ENCODE results near the gene WWOX.

WWOX gene

GRCh38 chr16:78183437-78184237 is 84.2 kb downstream of the WWOX start:
- Histone ChIP-seq H3K9ac (ENCODE audit: low read depth in 1 of 2, low read length in 2 of 2) (peak overlapping the region in 1 of 2 donors; percentile 48), H3K27me3 (ENCODE audit: control insufficient read depth in 2 of 2, insufficient read depth in 2 of 2, low read length in 2 of 2) (peaks cover 6 to 12% of the 10 kb centered on the region in 2 donors), H3K36me3 (ENCODE audit: control insufficient read depth in 2 of 2, insufficient read depth in 2 of 2, low read length in 2 of 2) (no peaks in the 10 kb centered on the region), H3K9me3 (ENCODE audit: control insufficient read depth in 2 of 2, low read length in 2 of 2) (no peaks in the 10 kb centered on the region), H3K4me1 (ENCODE audit: control insufficient read depth in 2 of 2, insufficient read depth in 2 of 2, low read length in 2 of 2) (peaks cover 10 to 11% of the 10 kb centered on the region in 2 donors), H3K27ac (ENCODE audit: low read depth in 2 of 2, low read length in 2 of 2) (peak overlapping the region in 1 of 2 donors; percentile 40), H3K4me3 (ENCODE audit: low read length in 2 of 2) (peak overlapping the region in 1 of 2 donors; percentile 33)

- no peaks in the 10 kb centered on the region for H3K9me3 ChIP-seq (ENCODE audit: control insufficient read depth in 2 of 2, low read length in 2 of 2)
- peaks cover 10 to 11% of the 10 kb centered on the region in 2 donors for H3K4me1 ChIP-seq (ENCODE audit: control insufficient read depth in 2 of 2, insufficient read depth in 2 of 2, low read length in 2 of 2)
- H3K27me3 ChIP-seq (ENCODE audit: control insufficient read depth in 2 of 2, insufficient read depth in 2 of 2, low read length in 2 of 2), result peaks cover 6 to 12% of the 10 kb centered on the region in 2 donors
- H3K36me3 ChIP-seq (ENCODE audit: control insufficient read depth in 2 of 2, insufficient read depth in 2 of 2, low read length in 2 of 2), result no peaks in the 10 kb centered on the region
- H3K4me3 ChIP-seq (ENCODE audit: low read length in 2 of 2), result peak overlapping the region in 1 of 2 donors; percentile 33
- peak overlapping the region; percentile 59 to 67 for H3K27ac ChIP-seq (ENCODE audit: low read depth in 2 of 2, low read length in 2 of 2)
- H3K9ac ChIP-seq (ENCODE audit: low read depth in 1 of 2, low read length in 2 of 2), result peak overlapping the region in 1 of 2 donors; percentile 48
Measured at GRCh38 chr16:78184238-78185183, 85.1 kb downstream of the WWOX start.

GRCh38 chr16:78189121-78189520 is 89.7 kb downstream of the WWOX start:
- H3K36me3 ChIP-seq (ENCODE audit: control insufficient read depth in 2 of 2, insufficient read depth in 2 of 2, low read length in 2 of 2), result no peaks in the 10 kb centered on the region
- H3K27me3 ChIP-seq (ENCODE audit: control insufficient read depth in 2 of 2, insufficient read depth in 2 of 2, low read length in 2 of 2), result no peaks in the 10 kb centered on the region
- no peak overlapping the region for H3K27ac ChIP-seq (ENCODE audit: low read depth in 2 of 2, low read length in 2 of 2)
- no peak overlapping the region for H3K4me3 ChIP-seq (ENCODE audit: low read length in 2 of 2)
- H3K9me3 ChIP-seq (ENCODE audit: control insufficient read depth in 2 of 2, low read length in 2 of 2), result no peaks in the 10 kb centered on the region
- peaks cover 4 to 6% of the 10 kb centered on the region in 2 donors for H3K4me1 ChIP-seq (ENCODE audit: control insufficient read depth in 2 of 2, insufficient read depth in 2 of 2, low read length in 2 of 2)
- H3K9ac ChIP-seq (ENCODE audit: low read depth in 1 of 2, low read length in 2 of 2), result no peak overlapping the region

- Histone ChIP-seq H3K9me3 (ENCODE audit: control insufficient read depth in 2 of 2, low read length in 2 of 2) (no peaks in the 10 kb centered on the region), H3K27ac (ENCODE audit: low read depth in 2 of 2, low read length in 2 of 2) (no peak overlapping the region), H3K4me3 (ENCODE audit: low read length in 2 of 2) (no peak overlapping the region), H3K4me1 (ENCODE audit: control insufficient read depth in 2 of 2, insufficient read depth in 2 of 2, low read length in 2 of 2) (no peaks in the 10 kb centered on the region), H3K9ac (ENCODE audit: low read depth in 1 of 2, low read length in 2 of 2) (no peak overlapping the region), H3K36me3 (ENCODE audit: control insufficient read depth in 2 of 2, insufficient read depth in 2 of 2, low read length in 2 of 2) (no peaks in the 10 kb centered on the region), H3K27me3 (ENCODE audit: control insufficient read depth in 2 of 2, insufficient read depth in 2 of 2, low read length in 2 of 2) (no peaks in the 10 kb centered on the region)
Measured at GRCh38 chr16:78192734-78193488, 93.5 kb downstream of the WWOX start.

GRCh38 chr16:78194948-78195347 is 95.5 kb downstream of the WWOX start:
- H3K9me3 ChIP-seq (ENCODE audit: control insufficient read depth in 2 of 2, low read length in 2 of 2), result no peaks in the 10 kb centered on the region
- H3K4me3 ChIP-seq (ENCODE audit: low read length in 2 of 2), result no peak overlapping the region
- H3K9ac ChIP-seq (ENCODE audit: low read depth in 1 of 2, low read length in 2 of 2), result no peak overlapping the region
- peaks cover 0 to 4% of the 10 kb centered on the region in 2 donors for H3K4me1 ChIP-seq (ENCODE audit: control insufficient read depth in 2 of 2, insufficient read depth in 2 of 2, low read length in 2 of 2)
- no peaks in the 10 kb centered on the region for H3K27me3 ChIP-seq (ENCODE audit: control insufficient read depth in 2 of 2, insufficient read depth in 2 of 2, low read length in 2 of 2)
- H3K27ac ChIP-seq (ENCODE audit: low read depth in 2 of 2, low read length in 2 of 2), result no peak overlapping the region
- no peaks in the 10 kb centered on the region for H3K36me3 ChIP-seq (ENCODE audit: control insufficient read depth in 2 of 2, insufficient read depth in 2 of 2, low read length in 2 of 2)

- Histone ChIP-seq H3K27ac (ENCODE audit: low read depth in 2 of 2, low read length in 2 of 2) (no peak overlapping the region), H3K27me3 (ENCODE audit: control insufficient read depth in 2 of 2, insufficient read depth in 2 of 2, low read length in 2 of 2) (no peaks in the 10 kb centered on the region), H3K36me3 (ENCODE audit: control insufficient read depth in 2 of 2, insufficient read depth in 2 of 2, low read length in 2 of 2) (no peaks in the 10 kb centered on the region), H3K9ac (ENCODE audit: low read depth in 1 of 2, low read length in 2 of 2) (no peak overlapping the region), H3K9me3 (ENCODE audit: control insufficient read depth in 2 of 2, low read length in 2 of 2) (no peaks in the 10 kb centered on the region), H3K4me3 (ENCODE audit: low read length in 2 of 2) (no peak overlapping the region), H3K4me1 (ENCODE audit: control insufficient read depth in 2 of 2, insufficient read depth in 2 of 2, low read length in 2 of 2) (peaks cover 0 to 4% of the 10 kb centered on the region in 2 donors)
Measured at GRCh38 chr16:78195797-78196196, 96.3 kb downstream of the WWOX start.

GRCh38 chr16:78196502-78196901 is 97.0 kb downstream of the WWOX start:
- Histone ChIP-seq H3K4me3 (ENCODE audit: low read length in 2 of 2) (no peak overlapping the region), H3K27me3 (ENCODE audit: control insufficient read depth in 2 of 2, insufficient read depth in 2 of 2, low read length in 2 of 2) (no peaks in the 10 kb centered on the region), H3K36me3 (ENCODE audit: control insufficient read depth in 2 of 2, insufficient read depth in 2 of 2, low read length in 2 of 2) (no peaks in the 10 kb centered on the region), H3K9me3 (ENCODE audit: control insufficient read depth in 2 of 2, low read length in 2 of 2) (no peaks in the 10 kb centered on the region), H3K4me1 (ENCODE audit: control insufficient read depth in 2 of 2, insufficient read depth in 2 of 2, low read length in 2 of 2) (peaks cover 0 to 4% of the 10 kb centered on the region in 2 donors), H3K27ac (ENCODE audit: low read depth in 2 of 2, low read length in 2 of 2) (no peak overlapping the region), H3K9ac (ENCODE audit: low read depth in 1 of 2, low read length in 2 of 2) (no peak overlapping the region)

- Histone ChIP-seq H3K27ac (ENCODE audit: low read depth in 2 of 2, low read length in 2 of 2) (no peak overlapping the region), H3K4me1 (ENCODE audit: control insufficient read depth in 2 of 2, insufficient read depth in 2 of 2, low read length in 2 of 2) (peaks cover 0 to 4% of the 10 kb centered on the region in 2 donors), H3K4me3 (ENCODE audit: low read length in 2 of 2) (no peak overlapping the region), H3K36me3 (ENCODE audit: control insufficient read depth in 2 of 2, insufficient read depth in 2 of 2, low read length in 2 of 2) (no peaks in the 10 kb centered on the region), H3K9me3 (ENCODE audit: control insufficient read depth in 2 of 2, low read length in 2 of 2) (no peaks in the 10 kb centered on the region), H3K27me3 (ENCODE audit: control insufficient read depth in 2 of 2, insufficient read depth in 2 of 2, low read length in 2 of 2) (no peaks in the 10 kb centered on the region), H3K9ac (ENCODE audit: low read depth in 1 of 2, low read length in 2 of 2) (no peak overlapping the region)
Measured at GRCh38 chr16:78198288-78198687, 98.8 kb downstream of the WWOX start.

- Histone ChIP-seq H3K4me3 (ENCODE audit: low read length in 2 of 2) (no peak overlapping the region), H3K27me3 (ENCODE audit: control insufficient read depth in 2 of 2, insufficient read depth in 2 of 2, low read length in 2 of 2) (no peaks in the 10 kb centered on the region), H3K27ac (ENCODE audit: low read depth in 2 of 2, low read length in 2 of 2) (peak overlapping the region in 1 of 2 donors; percentile 57), H3K9ac (ENCODE audit: low read depth in 1 of 2, low read length in 2 of 2) (no peak overlapping the region), H3K4me1 (ENCODE audit: control insufficient read depth in 2 of 2, insufficient read depth in 2 of 2, low read length in 2 of 2) (peaks cover 0 to 4% of the 10 kb centered on the region in 2 donors), H3K36me3 (ENCODE audit: control insufficient read depth in 2 of 2, insufficient read depth in 2 of 2, low read length in 2 of 2) (no peaks in the 10 kb centered on the region), H3K9me3 (ENCODE audit: control insufficient read depth in 2 of 2, low read length in 2 of 2) (no peaks in the 10 kb centered on the region)
Measured at GRCh38 chr16:78199325-78200022, 100.0 kb downstream of the WWOX start.

Measured in mucosa of rectum (tissue), 2 donors.